ENCODE measurements around the gene BBX. TPM values are rescaled to one million over a fixed set of nuclear protein-coding genes. Genes with fewer than 3 reads are reported as not detected.
"Not testable (repeated sequence)": the region's sequence is repeated elsewhere in the genome, so short reads cannot be mapped to it uniquely, and the experiment has no call there.

Gene BBX
- total RNA-seq, 4 donors from 2014 or later, result 73.0 to 216 (median 106) TPM

- no peaks in the 10 kb centered on the region for H3K27me3 ChIP-seq
- no peak overlapping the region for H3K4me3 ChIP-seq (replicated peaks in 1 of 3)
- H3K4me1 ChIP-seq, result no peaks in the 10 kb centered on the region
- no peaks in the 10 kb centered on the region for H3K36me3 ChIP-seq
- no peak for TF ChIP-seq POLR2A (IDR thresholded peaks at IDR 0.05)
- TF ChIP-seq, protein P1, sequence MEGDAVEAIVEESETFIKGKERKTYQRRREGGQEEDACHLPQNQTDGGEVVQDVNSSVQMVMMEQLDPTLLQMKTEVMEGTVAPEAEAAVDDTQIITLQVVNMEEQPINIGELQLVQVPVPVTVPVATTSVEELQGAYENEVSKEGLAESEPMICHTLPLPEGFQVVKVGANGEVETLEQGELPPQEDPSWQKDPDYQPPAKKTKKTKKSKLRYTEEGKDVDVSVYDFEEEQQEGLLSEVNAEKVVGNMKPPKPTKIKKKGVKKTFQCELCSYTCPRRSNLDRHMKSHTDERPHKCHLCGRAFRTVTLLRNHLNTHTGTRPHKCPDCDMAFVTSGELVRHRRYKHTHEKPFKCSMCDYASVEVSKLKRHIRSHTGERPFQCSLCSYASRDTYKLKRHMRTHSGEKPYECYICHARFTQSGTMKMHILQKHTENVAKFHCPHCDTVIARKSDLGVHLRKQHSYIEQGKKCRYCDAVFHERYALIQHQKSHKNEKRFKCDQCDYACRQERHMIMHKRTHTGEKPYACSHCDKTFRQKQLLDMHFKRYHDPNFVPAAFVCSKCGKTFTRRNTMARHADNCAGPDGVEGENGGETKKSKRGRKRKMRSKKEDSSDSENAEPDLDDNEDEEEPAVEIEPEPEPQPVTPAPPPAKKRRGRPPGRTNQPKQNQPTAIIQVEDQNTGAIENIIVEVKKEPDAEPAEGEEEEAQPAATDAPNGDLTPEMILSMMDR (IDR thresholded peaks at IDR 0.05), result no peak
- WGBS, 2 donors, result 89 to 90% methylated on average over 6 of the region's 6 CpGs
- intact Hi-C loops (cut with DNase I), result no loop called here
- no peaks in the 10 kb centered on the region for H3K9me3 ChIP-seq
- no peak for DNase-seq
- no peak overlapping the region for H3K27ac ChIP-seq
Measured at GRCh38 chr3:107689355-107689754, 166.6 kb downstream of the BBX start.

DNA sequence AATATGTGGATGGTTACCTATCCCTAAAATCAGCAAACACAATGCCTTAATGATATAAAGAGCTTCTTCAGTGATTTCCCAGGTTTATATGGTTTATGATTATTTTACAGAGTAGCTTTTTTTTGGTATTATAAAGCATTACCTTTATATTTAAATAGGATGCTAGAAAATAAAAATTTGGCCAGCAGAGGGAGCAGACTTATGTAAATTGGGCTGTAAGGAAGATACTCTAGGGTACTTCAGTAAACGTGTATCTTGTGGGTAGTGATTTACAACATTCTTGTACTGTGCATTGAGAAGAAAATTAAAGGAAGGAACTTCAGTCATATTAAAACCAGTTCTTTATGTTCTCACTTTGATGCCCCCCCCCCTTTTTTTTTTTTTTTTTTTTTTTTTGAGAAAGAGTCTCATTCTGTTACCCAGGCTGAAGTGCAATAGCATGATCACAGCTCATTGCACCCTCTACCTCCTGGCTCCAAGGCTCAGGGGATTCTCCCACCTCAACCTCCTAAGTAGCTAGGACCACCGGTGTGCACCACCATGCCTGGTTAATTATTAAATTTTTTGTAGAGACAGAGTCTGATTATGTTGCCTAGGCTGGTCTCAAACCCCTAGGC lies 167.9 kb downstream of the BBX start:
- DNase-seq, result no peak
- Histone ChIP-seq H3K4me3 (replicated peaks in 1 of 3) (no peak overlapping the region), H3K9me3 (no peaks in the 10 kb centered on the region), H3K36me3 (no peaks in the 10 kb centered on the region), H3K4me1 (no peaks in the 10 kb centered on the region), H3K27me3 (no peaks in the 10 kb centered on the region), H3K27ac (no peak overlapping the region)
- intact Hi-C loops (cut with DNase I), result no loop called here
- WGBS, 2 donors, result 38 to 47% methylated on average over 2 of the region's 2 CpGs
- TF ChIP-seq, protein P1 (IDR thresholded peaks at IDR 0.05), result peak in 4 of 6 experiments; percentile 16 to 53 (median 46)
- TF ChIP-seq POLR2A (IDR thresholded peaks at IDR 0.05), result no peak

DNA sequence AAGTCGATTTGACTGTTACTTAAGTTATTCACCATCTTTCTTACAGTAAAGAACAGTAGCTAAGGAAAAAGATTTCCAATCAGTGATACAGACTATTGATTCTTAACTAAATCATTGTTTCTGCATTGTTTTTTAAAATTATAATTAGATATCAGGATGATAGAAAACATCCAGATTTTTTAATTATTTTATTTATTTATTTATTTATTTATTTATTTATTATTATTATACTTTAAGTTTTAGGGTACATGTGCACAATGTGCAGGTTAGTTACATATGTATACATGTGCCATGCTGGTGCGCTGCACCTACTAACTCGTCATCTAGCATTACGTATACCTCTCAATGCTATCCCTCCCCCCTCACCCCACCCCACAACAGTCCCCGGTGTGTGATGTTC lies 169.2 kb downstream of the BBX start:
- H3K27me3 ChIP-seq; intact Hi-C loops (cut with DNase I): not testable (repeated sequence)
- WGBS, 2 donors, result 93 to 98% methylated on average over 5 of the region's 5 CpGs

GRCh38 chr3:107697348-107697747 lies 174.6 kb downstream of the BBX start:
- H3K27me3 ChIP-seq; DNase-seq; H3K27ac ChIP-seq; H3K36me3 ChIP-seq; intact Hi-C loops (cut with DNase I); H3K4me1 ChIP-seq; H3K4me3 ChIP-seq (replicated peaks in 1 of 3); H3K9me3 ChIP-seq: not testable (repeated sequence)
- whole genome bisulfite sequencing, 2 donors, result 40 to 56% methylated on average over 5 of the region's 6 CpGs

More for the DNA sequence above, 169.2 kb downstream of the BBX start:
- H3K36me3 ChIP-seq; H3K4me1 ChIP-seq; H3K4me3 ChIP-seq (replicated peaks in 1 of 3); DNase-seq; H3K9me3 ChIP-seq; H3K27ac ChIP-seq: not testable (repeated sequence)

GRCh38 chr3:107697855-107698254 lies 175.1 kb downstream of the BBX start:
- intact Hi-C loops (cut with DNase I); H3K9me3 ChIP-seq; H3K4me1 ChIP-seq; H3K4me3 ChIP-seq (replicated peaks in 1 of 3); H3K27ac ChIP-seq; H3K36me3 ChIP-seq; DNase-seq; H3K27me3 ChIP-seq: not testable (repeated sequence)
- WGBS, 2 donors, result 66 to 75% methylated on average over 20 to 21 of the region's 23 CpGs

GRCh38 chr3:107699682-107700081 lies 176.9 kb downstream of the BBX start:
- H3K9me3 ChIP-seq, result no peaks in the 10 kb centered on the region
- 74 to 86% methylated on average over 2 of the region's 2 CpGs for WGBS, 2 donors
- H3K27me3 ChIP-seq, result no peaks in the 10 kb centered on the region
- H3K27ac ChIP-seq, result no peak overlapping the region
- no peak for DNase-seq
- no peaks in the 10 kb centered on the region for H3K36me3 ChIP-seq
- no peaks in the 10 kb centered on the region for H3K4me1 ChIP-seq
- no peak for TF ChIP-seq POLR2A (IDR thresholded peaks at IDR 0.05)
- TF ChIP-seq, protein P1 (IDR thresholded peaks at IDR 0.05), result no peak
- intact Hi-C loops (cut with DNase I), result no loop called here
- no peak overlapping the region for H3K4me3 ChIP-seq (replicated peaks in 1 of 3)

GRCh38 chr3:107701299-107701698 lies 178.5 kb downstream of the BBX start:
- Histone ChIP-seq H3K36me3 (no peaks in the 10 kb centered on the region), H3K4me1 (no peaks in the 10 kb centered on the region), H3K4me3 (replicated peaks in 1 of 3) (no peak overlapping the region), H3K9me3 (no peaks in the 10 kb centered on the region), H3K27me3 (no peaks in the 10 kb centered on the region), H3K27ac (no peak overlapping the region)
- intact Hi-C loops (cut with DNase I), result no loop called here
- WGBS, 2 donors, result 95 to 100% methylated on average over 2 of the region's 2 CpGs
- no peak for DNase-seq
- TF ChIP-seq POLR2A (IDR thresholded peaks at IDR 0.05), result no peak
- TF ChIP-seq, protein P1 (IDR thresholded peaks at IDR 0.05), result no peak

Data from thyroid gland (tissue), 4 donors.